Left forelimb (tissue), 1 donor: ENCODE results near the gene SIMC1.

Experiments used
- DNase-seq: peaks from one replicate; pipeline ENCODE4 v3.0.0-alpha.2; 2018; ENCODE audit warnings: low spot score

SIMC1 gene

DNA sequence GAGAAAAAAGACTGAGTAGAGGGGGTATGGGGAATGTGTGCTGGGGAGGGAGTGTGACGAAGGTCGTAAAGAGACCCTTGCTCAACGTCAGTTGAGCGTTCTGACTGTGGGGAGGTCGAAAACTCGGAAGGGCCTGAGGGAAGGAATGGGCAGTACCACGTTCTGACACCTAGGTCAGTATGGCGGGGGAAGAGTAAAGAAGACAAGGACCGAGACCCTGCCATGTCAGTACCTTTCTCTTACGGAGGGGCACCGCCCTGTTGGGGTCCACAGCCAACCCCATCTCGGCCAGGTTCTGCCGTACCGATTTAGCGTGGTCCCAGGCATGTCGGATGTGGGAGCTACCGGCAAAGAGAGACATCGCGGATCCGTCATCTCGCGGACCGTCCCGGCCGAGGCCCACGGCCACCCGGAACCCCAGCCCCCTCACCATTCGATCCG is 149.8 kb downstream of the SIMC1 start:
- no peak for DNase-seq

DNA sequence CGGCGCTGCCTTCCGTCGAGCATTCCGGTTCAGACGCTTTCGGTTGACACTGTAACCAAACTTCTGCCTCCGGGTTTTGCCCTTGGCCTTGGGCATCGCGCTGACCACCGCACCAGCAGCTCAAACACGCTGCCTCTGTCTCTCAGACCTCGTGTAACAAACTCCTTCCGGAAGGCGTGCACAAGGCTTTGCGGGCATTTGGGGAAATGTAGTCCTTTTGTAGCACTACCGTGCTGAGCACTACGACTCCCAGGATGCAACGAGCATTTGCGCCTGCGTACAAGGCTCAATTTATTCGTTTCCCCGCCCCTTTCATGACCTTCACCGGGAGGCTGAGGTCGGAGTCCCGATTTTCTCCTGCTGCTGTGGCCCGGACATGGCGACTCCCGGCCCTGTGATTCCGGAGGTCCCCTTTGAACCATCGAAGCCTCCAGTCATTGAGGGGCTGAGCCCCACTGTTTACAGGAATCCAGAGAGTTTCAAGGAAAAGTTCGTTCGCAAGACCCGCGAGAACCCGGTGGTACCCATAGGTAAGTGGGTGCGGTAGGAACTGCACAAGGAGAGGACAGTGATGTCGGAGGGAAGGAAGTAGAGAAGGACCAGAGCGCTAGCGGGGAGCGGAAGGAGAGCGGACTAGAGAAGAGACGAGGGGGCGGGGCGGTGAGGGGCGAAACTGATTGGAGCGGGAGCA is 150.4 kb downstream of the SIMC1 start, which contains the start of the genes HIGD2A and NOP16:
Gene HIGD2A, plus strand, starts transcription at position 308 of the 691 bp plus-strand sequence. Its CDS starts 69 bp downstream, at position 377.
Gene NOP16, minus strand, starts transcription at position 155 of the 691 bp plus-strand sequence. Its CDS starts 59 bp downstream, at position 96.
- DNase-seq, result peak; percentile 98

DNA sequence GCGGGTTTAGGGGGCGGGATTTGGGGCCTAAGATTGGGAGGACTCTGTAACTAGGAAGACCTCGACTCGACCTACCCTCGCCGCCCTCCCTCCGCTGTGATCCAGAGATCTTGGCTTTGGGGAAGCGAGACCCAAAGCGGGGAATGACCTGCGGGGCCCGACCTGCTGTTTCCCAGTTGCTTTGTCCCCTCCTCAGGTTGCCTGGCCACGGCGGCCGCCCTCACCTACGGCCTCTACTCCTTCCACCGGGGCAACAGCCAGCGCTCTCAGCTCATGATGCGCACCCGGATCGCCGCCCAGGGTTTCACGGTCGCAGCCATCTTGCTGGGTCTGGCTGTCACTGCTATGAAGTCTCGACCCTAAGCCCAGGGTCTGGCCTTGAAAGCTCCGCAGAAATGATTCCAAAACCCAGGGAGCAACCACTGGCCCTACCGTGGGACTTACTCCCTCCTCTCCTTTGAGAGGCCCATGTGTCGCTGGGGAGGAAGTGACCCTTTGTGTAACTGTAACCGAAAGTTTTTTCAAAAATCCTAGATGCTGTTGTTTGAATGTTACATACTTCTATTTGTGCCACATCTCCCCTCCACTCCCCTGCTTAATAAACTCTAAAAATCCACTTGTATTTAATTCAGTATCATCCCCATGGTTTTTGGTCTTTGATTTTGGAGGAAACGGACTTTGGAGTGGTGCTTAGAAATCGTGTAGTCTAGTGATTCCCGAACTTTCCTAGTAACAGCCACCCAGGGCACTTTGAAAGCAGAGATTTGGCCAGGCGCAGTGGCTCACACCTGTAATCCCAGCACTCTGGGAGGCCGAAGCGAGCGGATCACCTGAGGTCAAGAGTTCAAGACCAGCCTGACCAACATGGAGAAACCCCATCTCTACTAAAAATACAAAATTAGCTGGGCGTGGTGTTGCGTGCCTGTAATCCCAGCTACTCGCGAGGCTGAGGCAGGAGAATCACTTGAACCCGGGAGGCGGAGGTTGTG is 151.2 kb downstream of the SIMC1 start:
- no peak for DNase-seq

DNA sequence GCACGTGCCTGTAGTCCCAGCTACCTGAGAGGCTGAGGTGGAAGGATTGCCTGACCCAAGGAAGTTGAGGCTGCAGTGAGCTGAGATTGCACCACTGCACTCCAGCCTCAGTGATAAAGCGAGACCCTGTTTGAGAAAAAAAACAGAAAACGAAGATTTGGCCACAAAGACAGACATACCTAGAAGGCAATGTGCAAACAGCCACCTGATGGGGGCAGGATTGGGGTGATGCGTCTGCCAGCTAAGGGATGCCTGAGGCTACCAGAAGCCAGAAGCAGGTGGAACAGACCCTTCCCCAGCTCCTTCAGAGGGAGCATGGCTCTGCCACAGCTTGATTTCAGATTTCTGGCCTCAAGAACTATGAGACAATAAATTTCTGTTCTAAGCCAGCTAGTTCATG is 153.3 kb downstream of the SIMC1 start:
- no peak for DNase-seq

DNA sequence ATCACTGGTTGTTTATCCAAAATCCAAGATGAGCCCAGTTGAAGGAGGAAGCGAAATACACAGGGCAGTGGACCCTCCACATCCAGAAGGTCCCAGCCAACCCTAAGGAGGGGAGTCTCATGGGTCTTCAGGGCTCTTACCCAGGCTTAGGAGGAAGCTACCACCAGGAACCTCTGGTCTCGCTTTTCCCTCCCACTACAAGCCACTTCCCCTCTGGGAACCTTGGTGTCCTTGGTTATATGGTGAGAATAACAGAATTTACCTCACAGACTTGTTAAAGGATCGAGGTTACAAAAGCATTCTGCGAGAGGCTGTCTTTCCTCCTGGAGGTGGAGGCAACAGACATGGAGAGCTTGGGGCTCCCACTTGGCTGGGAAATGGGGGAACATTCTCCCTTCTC is 153.8 kb downstream of the SIMC1 start:
- DNase-seq, result no peak

DNA sequence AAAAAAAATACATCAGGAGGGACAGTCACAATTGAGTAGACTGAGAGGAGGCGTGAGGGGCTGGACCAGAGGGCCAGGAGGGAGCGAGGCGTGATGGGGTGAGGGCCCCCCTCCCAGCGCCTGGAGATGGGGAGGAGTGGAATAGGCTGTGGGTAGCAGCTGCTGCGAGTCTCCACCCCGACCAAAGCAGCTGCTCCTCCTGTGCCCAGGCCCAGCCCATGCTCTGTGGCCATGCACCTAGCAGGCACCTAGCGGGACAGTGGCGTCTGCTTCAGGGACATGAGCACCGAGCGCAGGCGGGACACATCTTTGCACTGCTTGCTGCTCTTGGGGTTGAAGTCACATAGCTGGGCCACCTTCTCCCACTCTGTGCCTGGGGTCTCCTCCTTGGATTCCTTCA is 154.3 kb downstream of the SIMC1 start:
- no peak for DNase-seq

DNA sequence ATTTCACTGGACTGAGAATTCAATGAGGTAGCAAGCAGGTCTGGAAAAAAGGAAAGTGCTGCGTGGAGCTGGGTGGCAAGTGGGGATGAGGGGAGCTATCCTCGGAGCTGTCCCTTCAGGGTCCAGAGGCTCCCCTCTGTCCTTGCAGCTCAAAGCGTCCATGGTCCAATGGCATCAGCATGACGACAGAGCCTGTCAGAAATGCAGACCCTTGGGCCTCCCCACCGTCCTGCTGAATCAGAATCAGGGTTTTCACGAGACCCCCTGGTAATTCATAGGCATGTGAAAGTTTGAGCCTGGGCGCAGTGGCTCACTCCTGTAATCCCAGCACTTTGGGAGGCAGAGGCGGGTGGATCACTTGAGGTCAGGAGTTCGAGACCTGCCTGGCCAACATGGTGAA is 155.9 kb downstream of the SIMC1 start:
- no peak for DNase-seq

DNA sequence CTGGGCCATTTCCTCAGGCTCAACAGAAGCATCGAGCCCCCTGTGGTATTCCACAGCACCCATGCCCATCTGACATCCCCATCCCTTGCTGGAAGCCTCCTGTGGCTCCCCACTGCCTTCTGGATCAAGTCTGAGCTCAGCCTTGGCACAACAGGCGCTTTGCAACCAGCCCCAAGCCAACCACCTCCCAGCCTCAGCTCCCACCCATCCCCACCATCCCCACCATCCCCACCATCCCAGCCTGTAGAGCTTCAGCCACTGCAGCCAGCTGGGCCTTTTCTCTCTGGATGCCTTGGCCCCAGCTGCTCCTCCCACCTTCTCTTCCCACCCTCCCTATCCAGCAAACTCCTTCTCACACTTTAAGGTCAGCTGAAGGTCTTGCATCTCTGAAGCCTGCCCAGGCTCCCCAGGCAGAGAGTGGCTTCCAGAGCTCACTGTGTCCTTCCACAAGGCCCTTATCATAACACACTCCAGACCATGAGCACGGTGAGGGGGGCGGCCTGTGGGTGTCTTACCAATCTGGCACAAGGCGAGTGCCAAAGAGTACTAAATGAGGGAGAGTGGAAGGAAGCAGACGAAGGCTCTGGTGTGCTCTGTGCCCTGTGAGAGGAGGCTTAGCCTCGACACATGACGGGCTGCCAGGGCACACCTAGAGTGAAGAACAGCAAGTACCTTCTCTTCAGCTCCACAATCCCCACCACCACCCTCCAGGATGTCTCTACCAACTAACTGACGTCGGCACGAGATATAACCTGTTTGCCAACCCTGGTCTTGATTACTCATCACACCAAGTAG is 156.9 kb downstream of the SIMC1 start:
- DNase-seq, result no peak
